Aorta (tissue), 5 donors: Measurements from ENCODE around the gene MED12L. TPM values are rescaled to one million over a fixed set of nuclear protein-coding genes. Genes with fewer than 3 reads are reported as not detected.

ENCODE experiments used
- ATAC-seq: fragments of 200-7000 bp; cut with Tn5 transposase; one replicate; pipeline ENCODE4 v1.9.1; 2022; ENCODE audit warnings: moderate library complexity; ENCODE audit not compliant: low FRiP score
- DNase-seq, 2 donors: peaks; one replicate each; pipeline ENCODE4 v3.0.0-alpha.2; 2020
- H3K27ac ChIP-seq, 2 donors: one replicate each; pipeline ENCODE4 v1.5.1; 2013; ENCODE audit warnings: low read length in 2 of 2, mild to moderate bottlenecking in 2 of 2, moderate library complexity in 2 of 2, control low read depth in 1 of 2, inconsistent platforms in 1 of 2, low read depth in 1 of 2
- H3K27me3 ChIP-seq, 2 donors: one replicate each; pipeline ENCODE4 v1.6.1; 2013; ENCODE audit warnings: control low read depth in 1 of 2, low read length in 1 of 2, mild to moderate bottlenecking in 1 of 2, moderate library complexity in 1 of 2; ENCODE audit not compliant: insufficient read depth in 2 of 2, control insufficient read depth in 1 of 2
- H3K36me3 ChIP-seq, 2 donors: one replicate each; pipeline ENCODE4 v1.6.1; 2013; ENCODE audit warnings: control low read depth in 1 of 2, low read length in 1 of 2, mild to moderate bottlenecking in 1 of 2; ENCODE audit not compliant: insufficient read depth in 2 of 2, control insufficient read depth in 1 of 2
- H3K4me1 ChIP-seq, 2 donors: one replicate each; pipeline ENCODE4 v1.6.1; 2013; ENCODE audit warnings: low read length in 2 of 2, control low read depth in 1 of 2, mild to moderate bottlenecking in 1 of 2, moderate library complexity in 1 of 2; ENCODE audit not compliant: insufficient read depth in 2 of 2, control insufficient read depth in 1 of 2
- H3K4me3 ChIP-seq, 2 donors: one replicate each; pipeline ENCODE4 v1.5.1; 2013; ENCODE audit warnings: low read length in 2 of 2, control low read depth in 1 of 2, mild to moderate bottlenecking in 1 of 2
- H3K9me3 ChIP-seq: one replicate; pipeline ENCODE4 v1.6.1; 2013; ENCODE audit warnings: mild to moderate bottlenecking, low read length; ENCODE audit not compliant: control insufficient read depth
- WGBS, 2 donors: extraction: QIAGEN DNeasy Blood & Tissue Kit; methylation state at CpG; one replicate each; pipeline ENCODE4 v1.1.7; 2013; 5-methylcytosine and 5-hydroxymethylcytosine counted together
- intact Hi-C, 2 donors: fragments of 100-400 bp; cut with DNase I; formaldehyde crosslinking; loops; one replicate each; pipeline versions ENCODE4 v1.14.2 to v1.15.0; 2022
- polyA plus RNA-seq, 2 donors: library from polyadenylated mRNA; stranded (reverse); fragments of 200-250 nt; gene quantifications; one replicate each; pipeline ENCODE4 v1.2.3, GENCODE V29; 2013
- total RNA-seq, 2 donors: library from RNA; stranded (reverse); fragmentation: NEBNext Ultra II Directional; extraction: Animal tissue kit (Norgen Biotek cat#: 25700); gene quantifications; one replicate each; pipeline ENCODE4 v1.2.1, GENCODE V29; 2021
- donor health status: healthy with polysubstance abuse.
- donor health status: Bipolar disorder and iron deficiency.
- donor health status: DM: no; HTN: no; CAD: no.
- donor health status: DM: no; HTN: no; CAD: no.
- donor health status: DM: yes; HTN: yes; CAD: no.

The MED12L gene
- total and polyA plus RNA-seq, 4 donors, result 1.1 to 2.3 TPM; not detected in 2

GRCh38 chr3:151117047-151117446 lies 31.6 kb downstream of the MED12L start:
- no peak for ATAC-seq
- Histone ChIP-seq H3K27ac (no peak overlapping the region), H3K27me3 (no peaks in the 10 kb centered on the region), H3K9me3 (no peaks in the 10 kb centered on the region), H3K36me3 (no peaks in the 10 kb centered on the region), H3K4me1 (no peaks in the 10 kb centered on the region), H3K4me3 (no peak overlapping the region)
- WGBS, 2 donors, result 93 to 95% methylated on average over 4 of the region's 4 CpGs
- DNase-seq, result no peak
- intact Hi-C loops, result no loop called here

GRCh38 chr3:151119188-151119587 lies 33.7 kb downstream of the MED12L start:
- no peaks in the 10 kb centered on the region for H3K36me3 ChIP-seq
- ATAC-seq, result no peak
- intact Hi-C loops, result no loop called here

GRCh38 chr3:151120409-151120808 lies 34.9 kb downstream of the MED12L start:
- DNase-seq, result no peak
- H3K4me3 ChIP-seq, result no peak overlapping the region
- no peaks in the 10 kb centered on the region for H3K36me3 ChIP-seq
- H3K27ac ChIP-seq, result no peak overlapping the region
- H3K9me3 ChIP-seq, result no peaks in the 10 kb centered on the region
- no peaks in the 10 kb centered on the region for H3K4me1 ChIP-seq
- H3K27me3 ChIP-seq, result no peaks in the 10 kb centered on the region
- ATAC-seq, result no peak
- intact Hi-C loops, result no loop called here
- WGBS, 2 donors, result 94 to 96% methylated on average over 2 of the region's 2 CpGs

More at GRCh38 chr3:151119188-151119587, 33.7 kb downstream of the MED12L start:
- H3K4me3 ChIP-seq, result no peak overlapping the region
- no peaks in the 10 kb centered on the region for H3K27me3 ChIP-seq
- H3K4me1 ChIP-seq, result no peaks in the 10 kb centered on the region
- no peak overlapping the region for H3K27ac ChIP-seq
- WGBS, 2 donors, result 91 to 92% methylated on average over 2 of the region's 2 CpGs
- no peak for DNase-seq
- no peaks in the 10 kb centered on the region for H3K9me3 ChIP-seq

GRCh38 chr3:151121016-151121415 lies 35.6 kb downstream of the MED12L start:
- Histone ChIP-seq H3K36me3 (no peaks in the 10 kb centered on the region), H3K9me3 (no peaks in the 10 kb centered on the region), H3K27me3 (no peaks in the 10 kb centered on the region), H3K27ac (no peak overlapping the region), H3K4me3 (no peak overlapping the region), H3K4me1 (no peaks in the 10 kb centered on the region)
- no peak for ATAC-seq
- DNase-seq, result no peak
- 97% methylated on average over 2 of the region's 2 CpGs for WGBS, 2 donors
- intact Hi-C loops, result no loop called here

- H3K9me3 ChIP-seq, result no peaks in the 10 kb centered on the region
- no peak overlapping the region for H3K4me3 ChIP-seq
- intact Hi-C loops, result no loop called here
- no peaks in the 10 kb centered on the region for H3K4me1 ChIP-seq
- no peaks in the 10 kb centered on the region for H3K27me3 ChIP-seq
- DNase-seq (no peak), ATAC-seq (no peak)
- H3K36me3 ChIP-seq, result no peaks in the 10 kb centered on the region
- no peak overlapping the region for H3K27ac ChIP-seq
Observed at GRCh38 chr3:151123827-151124226, 38.4 kb downstream of the MED12L start.

GRCh38 chr3:151124476-151124875 lies 39.0 kb downstream of the MED12L start:
- Histone ChIP-seq H3K4me3 (no peak overlapping the region), H3K9me3 (no peaks in the 10 kb centered on the region), H3K36me3 (no peaks in the 10 kb centered on the region), H3K27me3 (no peaks in the 10 kb centered on the region), H3K27ac (no peak overlapping the region), H3K4me1 (no peaks in the 10 kb centered on the region)
- 97 to 98% methylated on average over 4 of the region's 4 CpGs for WGBS, 2 donors
- ATAC-seq, result no peak
- intact Hi-C loops, result no loop called here
- no peak for DNase-seq

GRCh38 chr3:151130428-151130827 lies 45.0 kb downstream of the MED12L start:
- Histone ChIP-seq H3K27me3 (no peaks in the 10 kb centered on the region), H3K4me1 (no peaks in the 10 kb centered on the region), H3K27ac (no peak overlapping the region), H3K4me3 (no peak overlapping the region), H3K36me3 (no peaks in the 10 kb centered on the region), H3K9me3 (no peaks in the 10 kb centered on the region)
- DNase-seq, result no peak
- intact Hi-C loops, result no loop called here
- 97 to 98% methylated on average over 8 of the region's 8 CpGs for WGBS, 2 donors
- ATAC-seq, result no peak

GRCh38 chr3:151133175-151133574 lies 47.7 kb downstream of the MED12L start:
- H3K36me3 ChIP-seq, result no peaks in the 10 kb centered on the region
- H3K4me3 ChIP-seq, result no peak overlapping the region
- intact Hi-C loops, result no loop called here
- 28 to 36% methylated on average over 3 of the region's 3 CpGs for WGBS, 2 donors
- H3K9me3 ChIP-seq, result peaks cover 1% of the 10 kb centered on the region
- no peak overlapping the region for H3K27ac ChIP-seq
- no peaks in the 10 kb centered on the region for H3K4me1 ChIP-seq
- no peak for ATAC-seq
- no peak for DNase-seq
- no peaks in the 10 kb centered on the region for H3K27me3 ChIP-seq

- no peaks in the 10 kb centered on the region for H3K4me1 ChIP-seq
- H3K27ac ChIP-seq, result no peak overlapping the region
- ATAC-seq (no peak), DNase-seq (no peak)
- WGBS, 2 donors, result 55 to 58% methylated on average over 8 of the region's 8 CpGs
- H3K9me3 ChIP-seq, result peaks cover 1% of the 10 kb centered on the region
- intact Hi-C loops, result no loop called here
- H3K27me3 ChIP-seq, result no peaks in the 10 kb centered on the region
- no peaks in the 10 kb centered on the region for H3K36me3 ChIP-seq
- H3K4me3 ChIP-seq, result no peak overlapping the region
Observed at GRCh38 chr3:151133917-151134450, 48.5 kb downstream of the MED12L start.
